HG02970 (cell line): Measurements from ENCODE around the gene FABP6.

Experiments
- ATAC-seq: cut with Tn5 transposase; IDR thresholded peaks from one replicate; pipeline ENCODE4 v1.9.1; 2021; ENCODE audit warnings: mild to moderate bottlenecking, moderate library complexity, moderate number of reproducible peaks; ENCODE audit not compliant: unreplicated experiment, low FRiP score

FABP6 gene

DNA sequence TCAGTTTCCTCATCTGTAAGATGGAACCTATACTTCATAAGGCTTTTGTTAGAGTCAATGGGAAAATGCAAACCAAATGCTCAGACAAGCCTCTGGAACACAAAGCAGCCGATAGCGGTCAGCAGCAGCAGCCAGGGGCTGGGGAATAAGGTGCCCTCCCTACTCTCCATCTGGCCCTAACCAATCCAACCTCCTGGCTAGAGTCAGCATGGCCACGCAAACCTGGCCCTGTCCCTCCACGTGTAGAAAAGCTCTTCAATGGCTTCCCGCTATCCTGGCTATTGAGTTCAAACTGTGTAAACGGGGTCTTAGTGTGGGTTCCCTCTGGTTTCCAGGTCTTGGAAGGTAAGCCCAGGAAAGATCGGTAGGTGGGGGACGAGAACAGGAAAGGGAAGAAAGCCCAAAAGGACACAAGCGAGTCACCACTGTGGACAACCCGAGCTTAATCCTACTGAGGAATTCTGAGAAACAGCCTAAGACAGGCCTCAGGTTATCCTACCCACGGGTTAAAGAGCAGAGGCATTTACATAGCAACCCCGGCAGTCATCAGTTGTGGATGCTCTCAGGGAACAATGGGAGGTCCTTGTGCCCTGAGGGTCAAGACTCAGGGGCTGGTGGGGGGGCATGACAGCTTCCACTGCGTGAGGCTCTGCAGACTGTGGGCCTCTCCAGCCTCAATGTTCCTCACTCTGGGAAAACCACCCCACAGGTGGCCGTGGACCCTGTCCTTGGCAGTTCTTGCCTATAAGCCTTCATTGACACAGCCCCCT is 30.9 kb downstream of the FABP6 start:
- ATAC-seq = no peak

GRCh38 chr5:160260881-160261815 is 31.8 kb downstream of the FABP6 start:
- no peak for ATAC-seq

DNA sequence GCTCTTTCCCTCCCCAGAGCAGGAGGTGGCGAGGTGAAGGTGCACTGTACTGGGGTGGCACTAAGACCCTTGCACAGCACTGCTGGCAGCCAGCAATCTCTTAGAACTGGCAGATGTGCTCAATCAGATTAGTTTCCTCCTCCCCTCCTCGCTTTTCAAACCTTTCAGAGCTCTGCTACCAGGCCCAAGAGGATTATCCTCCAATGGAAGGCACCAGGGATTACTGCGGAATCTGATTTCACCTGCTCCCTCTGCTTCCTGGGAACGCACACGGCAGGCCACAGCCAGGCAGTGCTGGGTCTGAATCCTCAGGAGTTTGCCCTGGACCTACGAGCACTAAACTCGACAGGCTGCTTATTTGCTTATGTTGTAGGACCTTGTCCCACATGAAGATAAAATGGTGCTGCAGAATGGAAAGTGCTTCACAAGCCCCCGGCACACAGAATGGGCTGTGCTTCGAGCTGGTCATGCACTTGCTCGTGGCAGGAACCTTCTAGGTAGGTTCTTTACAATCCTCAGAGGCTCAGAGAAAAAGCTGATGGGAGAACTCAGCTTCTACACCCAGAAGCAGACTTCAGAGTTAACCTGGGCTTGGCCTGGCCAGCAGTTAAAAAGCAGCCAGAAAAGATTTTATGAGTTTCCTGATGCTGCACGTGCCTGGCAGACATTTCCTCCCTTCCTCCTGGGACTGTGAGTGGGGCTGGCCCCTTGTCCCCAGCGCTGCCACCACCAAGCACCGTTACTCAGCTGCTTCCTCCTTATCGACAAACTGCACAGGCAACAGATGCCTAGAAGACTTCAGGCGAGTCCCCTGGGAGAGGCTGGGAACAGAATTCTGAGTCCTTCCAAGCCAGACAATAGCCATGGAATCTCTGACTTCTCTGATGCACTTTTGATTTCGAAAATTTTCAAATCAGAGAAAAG is 33.1 kb downstream of the FABP6 start:
- no peak for ATAC-seq

GRCh38 chr5:160263326-160263855 is 34.1 kb downstream of the FABP6 start:
- no peak for ATAC-seq

- no peak for ATAC-seq
These were observed 36.7 kb downstream of the FABP6 start for GRCh38 chr5:160266044-160266443.

DNA sequence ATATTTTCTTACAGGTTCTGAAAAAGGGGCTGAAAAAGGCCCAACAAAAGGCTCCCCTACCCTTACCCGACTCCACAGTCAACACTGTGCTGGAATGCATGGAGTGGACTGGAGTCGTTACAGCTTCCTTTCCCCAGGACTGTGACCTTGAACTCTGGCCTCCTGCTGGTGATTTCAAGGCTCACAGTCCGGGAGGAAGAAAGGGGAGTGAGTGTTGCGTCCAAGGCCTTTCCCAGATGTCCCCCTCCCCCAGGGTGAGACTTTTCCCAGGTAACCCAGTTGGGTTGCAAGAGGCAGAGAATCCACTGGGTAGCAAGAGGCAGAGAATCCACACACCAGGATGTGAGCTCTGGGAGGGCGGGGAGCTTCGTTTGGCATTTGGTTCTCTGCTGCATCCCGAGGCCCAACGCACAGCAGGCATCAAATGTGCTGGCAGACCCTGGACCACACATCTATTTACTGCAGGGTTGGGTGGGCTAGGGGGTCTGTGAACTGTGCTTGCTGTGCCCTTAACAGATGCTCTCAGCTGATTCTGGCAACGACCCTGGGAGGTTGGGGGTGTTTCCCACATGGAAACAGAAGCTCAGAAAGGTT is 37.5 kb downstream of the FABP6 start:
- no peak for ATAC-seq

DNA sequence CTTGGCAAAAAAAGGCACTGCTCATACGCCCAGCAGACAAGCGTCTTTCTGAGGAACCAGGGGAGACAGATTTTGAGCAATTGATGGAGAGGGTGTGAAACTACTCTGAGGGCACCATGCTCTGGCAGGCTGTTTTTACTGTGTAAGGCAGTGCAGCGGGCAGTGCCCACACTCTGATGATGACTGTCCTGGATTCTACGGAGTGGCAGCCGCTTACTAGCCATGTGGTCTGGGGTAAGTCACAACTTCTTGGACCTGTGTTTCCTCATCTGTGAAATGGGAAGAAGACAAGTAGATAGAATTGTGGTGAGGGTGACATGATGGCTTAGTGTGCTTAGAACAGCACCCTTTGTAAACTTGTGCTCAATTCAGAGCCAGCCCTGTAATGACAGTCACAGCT is 38.8 kb downstream of the FABP6 start:
- no peak for ATAC-seq

- ATAC-seq = no peak
These were observed 39.7 kb downstream of the FABP6 start for GRCh38 chr5:160269017-160269416.

- ATAC-seq = no peak
These were observed 41.4 kb downstream of the FABP6 start for GRCh38 chr5:160270704-160271103.

GRCh38 chr5:160271396-160271795 is 42.1 kb downstream of the FABP6 start:
- ATAC-seq = no peak

DNA sequence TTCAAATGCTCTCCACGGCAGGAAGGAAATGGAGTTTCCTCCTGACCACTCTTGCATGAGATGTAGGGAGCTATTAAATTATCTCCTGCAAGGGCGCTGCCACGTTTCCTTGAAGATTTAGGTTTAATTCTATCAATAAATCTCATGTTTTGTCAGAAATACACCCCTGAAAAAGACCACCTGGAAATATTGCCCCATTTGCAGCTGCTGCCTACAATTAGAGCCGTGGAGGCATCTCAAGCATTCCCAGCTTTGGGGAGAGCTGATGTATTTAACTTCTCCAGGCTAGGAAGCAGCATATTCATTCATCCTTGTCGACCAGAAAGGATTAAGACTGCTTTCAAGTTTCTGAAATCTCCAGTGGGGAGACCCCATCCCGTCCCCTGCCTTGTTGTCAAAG is 42.5 kb downstream of the FABP6 start:
- ATAC-seq = no peak

GRCh38 chr5:160272264-160272663 is 43.0 kb downstream of the FABP6 start:
- ATAC-seq = no peak

DNA sequence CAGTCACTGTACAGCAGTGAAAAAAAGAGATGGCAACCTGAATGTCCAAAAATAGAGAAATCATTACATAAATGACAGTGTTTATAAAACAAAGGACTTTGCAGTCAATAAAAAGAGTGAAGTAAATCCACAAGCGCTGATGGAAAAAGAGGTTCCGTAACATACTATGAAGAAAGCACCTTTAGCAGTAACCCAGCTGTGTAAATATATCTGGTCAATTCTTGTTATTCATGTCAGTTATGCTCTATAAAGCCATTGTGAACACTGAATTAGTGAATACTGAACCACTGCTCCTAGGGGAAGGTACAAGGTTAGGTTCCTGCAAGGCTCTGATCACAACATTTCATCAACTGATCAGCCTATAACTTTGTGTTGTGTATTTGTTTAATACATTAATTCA is 43.6 kb downstream of the FABP6 start:
- no peak for ATAC-seq

GRCh38 chr5:160274483-160274931 is 45.2 kb downstream of the FABP6 start:
- no peak for ATAC-seq

DNA sequence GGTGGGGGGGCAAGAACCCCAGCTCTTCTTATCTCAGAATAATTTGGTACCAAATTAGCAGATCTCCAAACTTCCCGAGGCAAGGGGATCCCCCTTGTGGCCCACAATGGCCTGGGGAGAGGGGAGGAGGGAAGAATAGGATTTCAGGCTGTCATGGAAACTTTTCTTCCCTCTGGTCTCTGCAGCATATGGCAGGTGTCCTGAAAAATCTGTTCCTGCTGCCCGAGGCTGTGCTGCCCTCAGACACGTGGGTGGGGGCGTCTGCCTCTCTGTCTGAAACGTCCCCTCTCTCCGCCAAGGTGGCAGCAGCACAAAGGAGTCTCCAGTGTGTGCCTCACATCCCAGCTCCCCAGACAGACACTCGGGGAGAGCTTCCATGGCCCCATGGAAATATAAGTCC is 49.0 kb downstream of the FABP6 start:
- ATAC-seq = no peak

- ATAC-seq = no peak
These were observed 51.2 kb downstream of the FABP6 start for GRCh38 chr5:160280384-160281095.

GRCh38 chr5:160281275-160281674 is 52.0 kb downstream of the FABP6 start:
- ATAC-seq = no peak

GRCh38 chr5:160284291-160284873 is 55.1 kb downstream of the FABP6 start:
- ATAC-seq = no peak

- no peak for ATAC-seq
These were observed 56.0 kb downstream of the FABP6 start for GRCh38 chr5:160285316-160285715.
